Ammon's horn (tissue), 1 donor: ENCODE results near the gene USP6NL.
A peak's percentile ranks its signal among the peaks of the same experiment; 100 is the strongest.

ENCODE experiments used
- DNase-seq: peaks from one replicate; pipeline ENCODE4 v3.0.0-alpha.2; 2016; ENCODE audit warnings: low spot score

The USP6NL gene

DNA sequence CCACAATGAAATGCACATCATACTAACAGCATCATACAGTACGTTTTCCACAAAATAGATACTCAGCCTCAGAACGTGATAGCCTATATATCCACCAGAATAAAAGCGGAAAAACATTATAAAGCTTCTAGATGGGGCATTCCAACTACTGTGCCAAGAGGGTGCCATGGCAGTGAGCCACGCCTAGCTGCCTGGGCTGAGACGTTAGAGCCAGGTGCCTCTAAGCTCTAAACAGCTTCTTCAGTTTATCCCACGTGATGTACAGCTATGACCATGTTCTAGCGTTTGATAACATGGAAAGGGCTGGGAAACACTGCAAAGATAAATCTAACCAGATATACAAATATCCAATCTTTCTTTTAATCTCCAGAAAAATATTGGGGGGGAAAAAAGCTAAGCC lies 17.8 kb downstream of the USP6NL start:
- DNase-seq = no peak

DNA sequence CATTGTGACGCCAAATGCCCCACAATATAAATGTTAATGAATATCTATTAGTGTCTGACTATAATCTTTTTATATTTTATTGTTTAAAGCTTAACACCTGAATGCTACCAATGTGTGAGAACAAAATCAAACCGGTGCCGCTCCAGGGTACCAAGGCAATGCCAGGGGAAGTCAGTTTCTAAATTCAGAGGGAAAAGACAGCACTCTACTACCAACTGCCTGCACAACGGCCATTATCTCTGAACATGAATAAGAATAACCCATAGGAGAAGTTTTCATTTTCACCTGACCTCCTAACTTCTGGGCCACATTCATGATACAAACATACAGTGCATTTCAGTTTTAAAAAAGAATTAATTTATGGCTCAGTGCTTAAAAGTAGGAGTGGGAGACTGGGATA lies 21.7 kb downstream of the USP6NL start:
- DNase-seq = no peak

DNA sequence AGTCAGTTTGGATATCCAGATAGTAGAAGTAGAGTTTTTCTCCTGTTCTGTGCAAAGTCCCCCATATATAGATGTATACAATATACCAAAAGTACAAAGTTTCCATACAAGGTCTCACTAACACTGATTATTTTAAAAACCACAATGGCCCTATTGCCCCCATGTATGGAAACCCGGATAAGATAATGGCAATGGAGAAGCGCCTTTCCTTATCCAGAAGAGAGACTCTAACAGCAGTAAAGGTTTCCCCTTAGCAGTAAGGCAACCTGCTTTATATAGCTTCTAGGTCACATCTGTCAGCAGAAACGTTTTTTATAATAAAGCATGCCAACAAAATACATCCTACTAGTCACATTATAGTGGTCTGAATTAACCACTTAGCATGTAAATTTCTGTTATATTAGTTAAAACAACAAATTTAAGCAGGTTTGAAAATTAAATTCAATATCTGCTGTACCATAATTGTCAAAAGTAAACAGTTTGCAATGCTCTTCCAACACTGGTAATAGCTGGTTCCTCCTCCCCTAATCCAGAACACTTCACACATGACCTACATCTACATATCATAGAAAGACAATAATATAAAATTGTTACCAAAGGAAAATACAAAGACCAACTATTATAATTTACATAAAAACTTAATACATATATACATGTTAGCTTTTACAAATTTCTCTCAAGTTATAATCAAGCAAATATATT lies 22.4 kb downstream of the USP6NL start:
- no peak for DNase-seq

- DNase-seq = no peak
Measured at GRCh38 chr10:11587722-11588259, 23.7 kb downstream of the USP6NL start.

DNA sequence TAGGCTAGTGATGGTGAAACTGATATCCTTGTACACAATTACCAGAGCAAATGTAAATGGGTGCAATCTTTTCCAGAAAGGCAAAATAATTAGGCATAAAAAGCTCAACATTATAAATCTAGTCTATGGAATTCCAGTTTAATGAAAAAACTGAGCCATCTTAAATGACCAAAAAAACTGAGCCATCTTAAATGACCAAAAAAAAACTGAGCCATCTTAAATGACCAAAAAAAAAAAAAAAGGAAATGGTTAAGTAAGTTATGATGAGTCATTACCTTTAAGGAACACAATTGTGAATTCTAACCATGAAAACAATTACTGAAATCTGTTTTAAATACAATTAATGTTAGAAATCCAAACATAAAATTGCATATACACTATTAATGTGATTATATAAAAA lies 25.3 kb downstream of the USP6NL start:
- no peak for DNase-seq

- DNase-seq = no peak
Measured at GRCh38 chr10:11581213-11581612, 30.2 kb downstream of the USP6NL start.

DNA sequence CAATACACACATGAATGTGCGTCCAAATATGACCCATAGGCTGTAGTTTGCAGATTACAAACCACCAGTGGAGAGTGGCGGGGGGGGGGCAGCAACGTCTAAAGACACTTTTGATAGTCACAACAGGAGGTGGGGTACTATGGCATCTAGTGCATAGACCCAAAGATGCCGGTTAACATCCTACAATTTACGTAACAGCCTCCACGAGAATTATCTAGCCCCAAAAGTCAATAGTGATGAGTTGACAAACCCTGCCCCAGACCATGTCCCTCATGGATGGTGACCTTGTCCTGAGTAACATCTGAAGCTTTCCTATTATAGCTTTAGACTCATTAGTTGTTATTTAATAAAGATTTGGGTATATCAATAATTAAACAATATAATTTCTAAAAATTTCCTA lies 31.6 kb downstream of the USP6NL start:
- no peak for DNase-seq

- DNase-seq = no peak
Measured at GRCh38 chr10:11578802-11579255, 32.6 kb downstream of the USP6NL start.

GRCh38 chr10:11576092-11576809 lies 35.2 kb downstream of the USP6NL start:
- DNase-seq = no peak

- DNase-seq = peak; percentile 52
Measured at GRCh38 chr10:11573497-11573896, 38.0 kb downstream of the USP6NL start.

GRCh38 chr10:11570751-11571150 lies 40.7 kb downstream of the USP6NL start:
- no peak for DNase-seq

DNA sequence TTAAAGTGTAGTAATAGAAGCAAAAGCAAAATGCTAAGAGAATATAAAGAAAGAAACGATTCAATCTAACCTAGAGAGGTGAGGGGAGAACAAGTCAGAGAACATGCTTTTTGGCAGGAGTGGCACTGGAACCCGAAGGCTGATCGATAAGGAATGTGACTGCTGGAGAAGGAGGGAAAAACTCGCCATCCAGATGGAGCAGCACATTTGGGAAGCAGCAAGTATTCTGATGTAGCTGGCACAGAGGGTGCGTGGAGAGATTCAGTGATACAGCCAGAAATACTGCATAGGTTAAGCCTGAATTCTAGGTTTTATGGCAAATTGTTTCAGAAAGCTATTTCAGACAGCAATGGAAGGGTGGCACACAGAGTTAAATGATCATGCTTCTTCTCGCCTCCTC lies 42.0 kb downstream of the USP6NL start:
- DNase-seq = peak; percentile 19

DNA sequence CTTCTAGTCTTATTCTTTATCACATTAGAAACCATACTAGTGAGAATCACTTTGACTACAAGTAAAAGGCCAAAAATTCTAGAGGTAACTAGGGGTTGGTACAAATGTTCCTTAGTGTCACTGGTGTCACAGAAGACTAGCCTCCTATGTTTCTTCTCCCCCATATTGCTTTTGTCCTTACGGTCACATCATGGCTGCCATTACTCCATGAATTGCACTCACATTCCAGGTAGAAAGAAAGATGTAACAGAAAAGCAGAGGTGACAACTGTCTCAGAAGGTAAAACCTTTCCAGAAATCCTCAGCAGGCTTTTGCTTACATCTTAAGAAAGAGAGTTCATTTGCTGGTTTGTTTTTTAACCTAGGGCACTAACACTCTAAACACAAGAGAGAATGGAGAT lies 42.9 kb downstream of the USP6NL start:
- no peak for DNase-seq

DNA sequence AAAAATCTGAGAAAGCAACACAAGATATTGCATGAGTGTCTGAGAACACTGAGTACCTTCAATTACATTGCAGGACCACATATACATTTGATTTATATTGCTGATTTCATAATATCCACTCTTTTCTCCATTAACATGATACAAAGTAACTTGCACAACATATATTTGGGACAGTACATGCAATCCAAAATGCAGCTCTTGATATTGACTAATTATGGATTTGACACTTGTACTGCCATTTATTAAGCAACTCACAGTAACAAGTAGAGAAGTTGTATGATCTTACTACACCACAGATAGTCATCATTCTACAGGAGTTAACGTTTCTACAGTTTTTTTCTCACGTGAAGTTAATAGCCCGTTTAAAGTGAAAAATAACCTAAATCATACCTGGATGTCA lies 46.7 kb downstream of the USP6NL start:
- DNase-seq = no peak

- DNase-seq = no peak
Measured at GRCh38 chr10:11563936-11564335, 47.5 kb downstream of the USP6NL start.

- DNase-seq = no peak
Measured at GRCh38 chr10:11562888-11563287, 48.6 kb downstream of the USP6NL start.

DNA sequence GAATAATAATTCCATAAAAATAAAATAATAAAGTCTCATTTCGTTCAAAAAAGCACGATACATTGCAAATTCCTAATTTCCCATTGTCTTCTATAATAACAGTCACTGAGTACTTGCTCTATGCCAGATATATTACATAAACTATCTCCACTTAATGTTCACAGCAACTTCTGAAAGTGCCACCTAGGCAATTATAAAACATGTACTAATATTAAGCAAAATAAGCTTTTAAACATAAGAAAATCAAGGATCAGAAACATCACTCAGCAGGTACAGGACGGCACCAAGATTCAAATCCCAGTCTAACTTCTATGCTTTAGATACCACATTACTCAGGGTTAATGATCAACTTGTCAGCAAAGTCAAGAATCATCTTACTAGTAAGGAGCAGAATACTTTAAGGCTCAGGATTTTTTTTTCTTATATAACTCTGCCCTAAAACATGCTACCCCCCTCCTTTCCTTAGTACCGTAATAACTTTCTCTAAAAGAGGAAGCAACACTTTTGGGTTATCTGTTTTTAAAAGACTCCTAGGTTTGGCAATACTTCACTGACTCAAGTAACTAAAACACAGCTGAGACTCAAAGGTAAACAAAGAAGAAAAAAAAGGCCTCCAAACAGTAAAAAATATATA lies 51.3 kb downstream of the USP6NL start:
- no peak for DNase-seq

GRCh38 chr10:11557967-11558366 lies 53.5 kb downstream of the USP6NL start:
- no peak for DNase-seq

- no peak for DNase-seq
Measured at GRCh38 chr10:11557513-11557912, 53.9 kb downstream of the USP6NL start.

DNA sequence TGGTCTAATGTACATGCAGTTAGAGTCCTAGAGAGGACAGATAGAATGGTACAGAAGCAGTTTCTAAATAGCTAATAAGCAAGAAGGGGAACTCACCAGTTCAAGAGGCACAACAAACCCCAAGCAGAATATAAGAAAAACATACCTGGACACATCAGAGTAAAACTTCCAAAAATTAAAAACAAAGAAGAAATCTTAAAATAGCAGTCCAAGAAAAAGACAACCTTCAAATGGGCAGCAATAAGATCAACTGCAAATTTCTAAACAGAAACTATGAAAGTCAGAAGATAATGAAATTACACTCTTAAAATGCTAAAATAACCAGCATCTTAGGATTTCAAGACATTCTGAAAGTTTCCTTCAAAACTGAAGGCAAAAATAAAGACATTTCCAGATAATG lies 55.9 kb downstream of the USP6NL start:
- DNase-seq = no peak

DNA sequence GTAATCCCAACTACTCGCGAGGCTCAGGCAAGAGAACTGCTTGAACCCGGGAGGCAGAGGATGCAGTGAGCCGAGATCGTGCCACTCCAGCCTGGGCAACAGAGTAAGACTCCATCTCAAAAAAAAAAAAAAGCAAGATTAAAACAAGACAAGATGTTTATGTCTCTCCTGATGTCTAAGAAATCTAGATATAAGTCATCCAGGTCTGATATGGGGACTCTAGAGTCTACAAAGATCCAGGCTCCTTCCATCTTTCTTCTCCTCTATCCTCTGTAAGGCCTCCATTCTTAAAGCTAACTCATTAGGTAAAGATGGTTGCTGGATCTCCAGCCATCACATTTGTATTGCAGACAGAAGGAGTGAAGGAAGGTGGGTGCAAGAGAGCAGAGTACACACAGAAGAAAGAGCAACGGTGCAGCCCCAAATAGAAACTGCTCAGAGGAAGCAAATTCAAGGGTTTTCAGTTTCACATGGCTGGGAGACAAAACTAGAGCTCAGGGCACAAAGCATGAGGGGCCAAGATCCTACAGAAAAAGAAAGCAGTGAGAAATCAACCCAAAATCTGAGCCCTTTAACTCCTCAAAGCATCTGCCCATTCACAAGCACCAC lies 57.6 kb downstream of the USP6NL start:
- no peak for DNase-seq

GRCh38 chr10:11551916-11552602 lies 59.4 kb downstream of the USP6NL start:
- no peak for DNase-seq
